ENCODE data around the gene PBXIP1.

DNA sequence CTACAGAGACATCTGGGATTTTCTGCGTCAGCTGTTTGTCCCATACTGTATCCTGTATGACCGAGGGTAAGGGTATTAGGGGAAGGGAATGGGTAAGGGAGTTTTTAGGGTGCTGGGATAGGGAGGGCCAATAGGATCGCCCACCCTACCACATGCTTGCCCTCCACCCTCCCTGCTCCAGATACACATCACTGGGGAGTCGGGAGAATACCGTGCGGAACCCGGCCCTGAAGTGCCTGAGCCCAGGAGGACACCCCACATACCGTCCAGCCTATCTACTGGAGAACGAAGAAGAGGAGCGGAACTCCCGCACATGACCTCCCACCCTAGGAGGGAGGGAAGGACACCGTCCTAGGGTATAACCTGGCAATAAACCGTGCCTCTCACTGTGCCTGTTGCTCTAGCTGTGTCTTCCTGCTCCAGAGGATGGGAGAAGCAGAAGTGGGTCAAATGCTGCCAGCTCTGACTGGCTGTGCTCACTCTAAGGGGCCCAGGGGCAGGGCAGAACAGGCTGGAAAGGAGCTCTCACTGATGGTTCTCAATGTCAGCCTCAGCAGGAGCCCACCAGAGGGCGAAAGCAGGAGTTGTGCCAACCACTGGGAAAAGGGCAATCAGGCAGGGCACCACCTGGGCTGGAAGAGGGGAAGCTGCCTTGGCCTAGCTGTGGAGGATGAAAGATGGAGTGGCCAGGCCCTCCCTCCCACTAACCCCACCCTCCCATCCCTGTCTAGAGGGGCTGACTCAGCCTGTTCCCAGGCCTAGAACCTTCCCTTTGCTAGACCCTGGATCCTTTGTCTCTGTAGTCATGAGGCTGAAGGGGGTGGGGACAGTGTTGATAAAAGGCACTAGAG, 37.0 kb upstream of the PBXIP1 start:
- TF ChIP-seq ZNF512 (CRISPR knock-in tag; IDR thresholded peaks at IDR 0.05; ENCODE audit: borderline replicate concordance) (no peak), ETV6 (CRISPR knock-in tag; IDR thresholded peaks at IDR 0.05) (no peak), PRDM15 (CRISPR knock-in tag; IDR thresholded peaks at IDR 0.05) (no peak), CDX4 (CRISPR knock-in tag; IDR thresholded peaks at IDR 0.05; ENCODE audit: borderline replicate concordance) (no peak), ZNF138 (CRISPR knock-in tag; conservative IDR thresholded peaks at IDR 0.05) (no peak), FOXK1 (CRISPR knock-in tag; IDR thresholded peaks at IDR 0.05) (no peak), CREB1 (CRISPR knock-in tag; IDR thresholded peaks at IDR 0.05) (no peak), ZNF232 (CRISPR knock-in tag; IDR thresholded peaks at IDR 0.05) (no peak), ZNF317 (CRISPR knock-in tag; IDR thresholded peaks at IDR 0.05; ENCODE audit: borderline replicate concordance, low read depth) (no peak)
- TF ChIP-seq, protein P1, sequence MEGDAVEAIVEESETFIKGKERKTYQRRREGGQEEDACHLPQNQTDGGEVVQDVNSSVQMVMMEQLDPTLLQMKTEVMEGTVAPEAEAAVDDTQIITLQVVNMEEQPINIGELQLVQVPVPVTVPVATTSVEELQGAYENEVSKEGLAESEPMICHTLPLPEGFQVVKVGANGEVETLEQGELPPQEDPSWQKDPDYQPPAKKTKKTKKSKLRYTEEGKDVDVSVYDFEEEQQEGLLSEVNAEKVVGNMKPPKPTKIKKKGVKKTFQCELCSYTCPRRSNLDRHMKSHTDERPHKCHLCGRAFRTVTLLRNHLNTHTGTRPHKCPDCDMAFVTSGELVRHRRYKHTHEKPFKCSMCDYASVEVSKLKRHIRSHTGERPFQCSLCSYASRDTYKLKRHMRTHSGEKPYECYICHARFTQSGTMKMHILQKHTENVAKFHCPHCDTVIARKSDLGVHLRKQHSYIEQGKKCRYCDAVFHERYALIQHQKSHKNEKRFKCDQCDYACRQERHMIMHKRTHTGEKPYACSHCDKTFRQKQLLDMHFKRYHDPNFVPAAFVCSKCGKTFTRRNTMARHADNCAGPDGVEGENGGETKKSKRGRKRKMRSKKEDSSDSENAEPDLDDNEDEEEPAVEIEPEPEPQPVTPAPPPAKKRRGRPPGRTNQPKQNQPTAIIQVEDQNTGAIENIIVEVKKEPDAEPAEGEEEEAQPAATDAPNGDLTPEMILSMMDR (IDR thresholded peaks at IDR 0.05): no peak

Measured in WTC11 (cell line).